ENCODE results near the gene GPC6.

Gene GPC6

GRCh38 chr13:94014461-94014860 lies 787.9 kb downstream of the GPC6 start:
- ChIA-PET POLR2A (no interaction called here), CTCF (no interaction called here)
- no peaks in the 10 kb centered on the region for H3K9me3 ChIP-seq (ENCODE audit: control insufficient read depth, insufficient read depth, low read depth, low read length)
- no peak overlapping the region for H3K27ac ChIP-seq (ENCODE audit: extremely low read depth, low read depth, low read length)
- TF ChIP-seq ZNF560 (tag by site-specific recombination; IDR thresholded peaks at IDR 0.05; ENCODE audit: borderline replicate concordance) = no peak
- no peak for TF ChIP-seq ZNF837 (tag by site-specific recombination; IDR thresholded peaks at IDR 0.05)
- no peak for TF ChIP-seq ZNF768 (tag by site-specific recombination; IDR thresholded peaks at IDR 0.05)
- no peak for TF ChIP-seq ZNF266 (tag by site-specific recombination; IDR thresholded peaks at IDR 0.05; ENCODE audit: low read depth)
- no peaks in the 10 kb centered on the region for H3K4me1 ChIP-seq (ENCODE audit: control insufficient read depth, insufficient read depth, low read length)
- H3K36me3 ChIP-seq (ENCODE audit: control insufficient read depth in 2 of 2, insufficient read depth in 1 of 2, low read length in 2 of 2) = no peaks in the 10 kb centered on the region
- H3K4me3 ChIP-seq (ENCODE audit: low read depth, low read length) = no peak overlapping the region

DNA sequence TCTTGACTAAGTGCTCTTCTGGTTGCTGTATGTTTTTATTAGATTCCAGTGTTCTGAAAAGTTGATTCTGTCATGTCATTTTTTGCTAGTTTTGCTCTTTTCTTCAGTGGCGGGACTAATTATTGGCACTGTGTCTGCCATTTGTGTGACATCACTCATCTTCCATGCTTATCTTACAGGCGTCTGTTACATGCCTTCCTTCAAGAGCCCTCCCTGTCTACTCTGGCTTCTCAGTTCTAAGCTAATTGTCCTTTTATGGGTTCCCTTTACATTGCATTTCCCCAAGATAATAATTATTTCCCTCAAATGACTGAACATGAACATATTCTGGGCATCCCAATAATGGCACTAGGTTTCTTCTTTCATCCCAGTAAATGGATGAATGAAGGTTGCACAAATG lies 793.8 kb downstream of the GPC6 start:
- no peaks in the 10 kb centered on the region for H3K4me1 ChIP-seq (ENCODE audit: control insufficient read depth, insufficient read depth, low read length)
- H3K9me3 ChIP-seq (ENCODE audit: control insufficient read depth, insufficient read depth, low read depth, low read length) = no peaks in the 10 kb centered on the region
- no peak overlapping the region for H3K4me3 ChIP-seq (ENCODE audit: low read depth, low read length)
- ChIA-PET POLR2A (no interaction called here), CTCF (no interaction called here)
- TF ChIP-seq ZNF132 (tag by site-specific recombination; IDR thresholded peaks at IDR 0.05; ENCODE audit: borderline replicate concordance) = no peak
- no peak for TF ChIP-seq ZNF26 (tag by site-specific recombination; IDR thresholded peaks at IDR 0.05)
- TF ChIP-seq ZNF335 (tag by site-specific recombination; conservative IDR thresholded peaks at IDR 0.05) = peak; percentile 47
- no peak; the same call in 1 of the 2 replicates for TF ChIP-seq TRIM28 (IDR thresholded peaks at IDR 0.05; ENCODE audit: borderline replicate concordance, low read length)
- H3K36me3 ChIP-seq (ENCODE audit: control insufficient read depth in 2 of 2, insufficient read depth in 1 of 2, low read length in 2 of 2) = no peaks in the 10 kb centered on the region
- H3K27ac ChIP-seq (ENCODE audit: extremely low read depth, low read depth, low read length) = no peak overlapping the region

- Histone ChIP-seq H3K4me3 (ENCODE audit: low read depth, low read length) (no peak overlapping the region), H3K4me1 (ENCODE audit: control insufficient read depth, insufficient read depth, low read length) (no peaks in the 10 kb centered on the region), H3K9me3 (ENCODE audit: control insufficient read depth, insufficient read depth, low read depth, low read length) (no peaks in the 10 kb centered on the region), H3K27ac (ENCODE audit: extremely low read depth, low read depth, low read length) (no peak overlapping the region), H3K36me3 (ENCODE audit: control insufficient read depth in 2 of 2, insufficient read depth in 1 of 2, low read length in 2 of 2) (no peaks in the 10 kb centered on the region)
- CTCF ChIA-PET = no interaction called here
- TF ChIP-seq CTCF (tag by site-specific recombination; IDR thresholded peaks at IDR 0.05) (no peak), KLF8 (tag by site-specific recombination; IDR thresholded peaks at IDR 0.05) (no peak), SP7 (tag by site-specific recombination; IDR thresholded peaks at IDR 0.05) (0 out of 2 replicates have a peak, but pooled peaks have one; percentile 23)
- TF ChIP-seq, protein P1, sequence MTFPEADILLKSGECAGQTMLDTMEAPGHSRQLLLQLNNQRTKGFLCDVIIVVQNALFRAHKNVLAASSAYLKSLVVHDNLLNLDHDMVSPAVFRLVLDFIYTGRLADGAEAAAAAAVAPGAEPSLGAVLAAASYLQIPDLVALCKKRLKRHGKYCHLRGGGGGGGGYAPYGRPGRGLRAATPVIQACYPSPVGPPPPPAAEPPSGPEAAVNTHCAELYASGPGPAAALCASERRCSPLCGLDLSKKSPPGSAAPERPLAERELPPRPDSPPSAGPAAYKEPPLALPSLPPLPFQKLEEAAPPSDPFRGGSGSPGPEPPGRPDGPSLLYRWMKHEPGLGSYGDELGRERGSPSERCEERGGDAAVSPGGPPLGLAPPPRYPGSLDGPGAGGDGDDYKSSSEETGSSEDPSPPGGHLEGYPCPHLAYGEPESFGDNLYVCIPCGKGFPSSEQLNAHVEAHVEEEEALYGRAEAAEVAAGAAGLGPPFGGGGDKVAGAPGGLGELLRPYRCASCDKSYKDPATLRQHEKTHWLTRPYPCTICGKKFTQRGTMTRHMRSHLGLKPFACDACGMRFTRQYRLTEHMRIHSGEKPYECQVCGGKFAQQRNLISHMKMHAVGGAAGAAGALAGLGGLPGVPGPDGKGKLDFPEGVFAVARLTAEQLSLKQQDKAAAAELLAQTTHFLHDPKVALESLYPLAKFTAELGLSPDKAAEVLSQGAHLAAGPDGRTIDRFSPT (tag by site-specific recombination; IDR thresholded peaks at IDR 0.05) = peak; percentile 23; the same call in 1 of the 2 replicates
- POLR2A ChIA-PET = no interaction called here
These were observed 794.2 kb downstream of the GPC6 start for GRCh38 chr13:94020833-94021232.

- H3K36me3 ChIP-seq (ENCODE audit: control insufficient read depth in 2 of 2, insufficient read depth in 1 of 2, low read length in 2 of 2) = no peaks in the 10 kb centered on the region
- CTCF ChIA-PET = no interaction called here
- H3K9me3 ChIP-seq (ENCODE audit: control insufficient read depth, insufficient read depth, low read depth, low read length) = no peaks in the 10 kb centered on the region
- no peak overlapping the region for H3K4me3 ChIP-seq (ENCODE audit: low read depth, low read length)
- no peaks in the 10 kb centered on the region for H3K4me1 ChIP-seq (ENCODE audit: control insufficient read depth, insufficient read depth, low read length)
- H3K27ac ChIP-seq (ENCODE audit: extremely low read depth, low read depth, low read length) = no peak overlapping the region
- POLR2A ChIA-PET = no interaction called here
- TF ChIP-seq ZNF777 (tag by site-specific recombination; IDR thresholded peaks at IDR 0.05; ENCODE audit: borderline replicate concordance) = no peak
- TF ChIP-seq ZNF48 (tag by site-specific recombination; IDR thresholded peaks at IDR 0.05) = no peak
- TF ChIP-seq ZNF221 (tag by site-specific recombination; IDR thresholded peaks at IDR 0.05; ENCODE audit: borderline replicate concordance) = no peak
- no peak for TF ChIP-seq ZNF157 (tag by site-specific recombination; IDR thresholded peaks at IDR 0.05)
- no peak for TF ChIP-seq ZNF19 (tag by site-specific recombination; IDR thresholded peaks at IDR 0.05; ENCODE audit: low read depth)
- TF ChIP-seq, protein P2, sequence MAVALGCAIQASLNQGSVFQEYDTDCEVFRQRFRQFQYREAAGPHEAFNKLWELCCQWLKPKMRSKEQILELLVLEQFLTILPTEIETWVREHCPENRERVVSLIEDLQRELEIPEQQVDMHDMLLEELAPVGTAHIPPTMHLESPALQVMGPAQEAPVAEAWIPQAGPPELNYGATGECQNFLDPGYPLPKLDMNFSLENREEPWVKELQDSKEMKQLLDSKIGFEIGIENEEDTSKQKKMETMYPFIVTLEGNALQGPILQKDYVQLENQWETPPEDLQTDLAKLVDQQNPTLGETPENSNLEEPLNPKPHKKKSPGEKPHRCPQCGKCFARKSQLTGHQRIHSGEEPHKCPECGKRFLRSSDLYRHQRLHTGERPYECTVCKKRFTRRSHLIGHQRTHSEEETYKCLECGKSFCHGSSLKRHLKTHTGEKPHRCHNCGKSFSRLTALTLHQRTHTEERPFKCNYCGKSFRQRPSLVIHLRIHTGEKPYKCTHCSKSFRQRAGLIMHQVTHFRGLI (tag by site-specific recombination; IDR thresholded peaks at IDR 0.05) = no peak
- no peak for TF ChIP-seq ZBTB8A (tag by site-specific recombination; IDR thresholded peaks at IDR 0.05)
- TF ChIP-seq CTCF (tag by site-specific recombination; IDR thresholded peaks at IDR 0.05) = no peak
- no peak for TF ChIP-seq ZNF521 (tag by site-specific recombination; IDR thresholded peaks at IDR 0.05)
These were observed 801.6 kb downstream of the GPC6 start for GRCh38 chr13:94028234-94028633.
